OCI-LY1 (cell line): ENCODE results near the gene PRPF38A.

Source experiments
- EZH2 ChIP-seq: fragments of 200-600 bp; sonication (generic), shearing (Covaris generic); IDR thresholded peaks from 2 replicates; pipeline ENCODE4 v1.8.0; 2017; ENCODE audit warnings: borderline replicate concordance, mixed run types, mild to moderate bottlenecking, antibody characterized with exemption, low read length, moderate library complexity, mixed read lengths
- TF ChIP-seq, protein P1 (sequence below): fragments of 200-600 bp; sonication (generic), shearing (Covaris generic); IDR thresholded peaks from 2 replicates; pipeline ENCODE4 v1.5.1; 2017; ENCODE audit warnings: mild to moderate bottlenecking, antibody characterized with exemption, low read length, moderate library complexity, mixed read lengths

DNA sequence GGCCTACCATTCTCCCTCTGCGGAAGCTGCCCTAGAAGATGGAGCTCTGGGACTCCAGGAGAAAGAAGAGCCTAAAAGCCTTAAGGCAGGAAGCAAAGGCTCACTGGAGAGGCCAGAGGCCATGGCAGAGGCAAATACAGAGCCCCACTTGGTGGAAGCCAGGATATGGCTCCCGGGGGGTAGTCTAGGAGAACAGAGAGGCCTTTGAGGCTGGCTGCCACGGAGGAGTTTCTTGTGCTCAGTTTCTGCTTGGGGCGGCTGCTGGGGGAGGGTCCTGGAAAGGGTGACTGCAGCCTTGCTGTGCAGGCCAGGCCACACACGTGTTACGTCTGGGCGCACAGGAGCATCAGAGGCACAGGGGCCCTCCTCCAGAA lies 43.8 kb upstream of the PRPF38A start:
- TF ChIP-seq, protein P1, sequence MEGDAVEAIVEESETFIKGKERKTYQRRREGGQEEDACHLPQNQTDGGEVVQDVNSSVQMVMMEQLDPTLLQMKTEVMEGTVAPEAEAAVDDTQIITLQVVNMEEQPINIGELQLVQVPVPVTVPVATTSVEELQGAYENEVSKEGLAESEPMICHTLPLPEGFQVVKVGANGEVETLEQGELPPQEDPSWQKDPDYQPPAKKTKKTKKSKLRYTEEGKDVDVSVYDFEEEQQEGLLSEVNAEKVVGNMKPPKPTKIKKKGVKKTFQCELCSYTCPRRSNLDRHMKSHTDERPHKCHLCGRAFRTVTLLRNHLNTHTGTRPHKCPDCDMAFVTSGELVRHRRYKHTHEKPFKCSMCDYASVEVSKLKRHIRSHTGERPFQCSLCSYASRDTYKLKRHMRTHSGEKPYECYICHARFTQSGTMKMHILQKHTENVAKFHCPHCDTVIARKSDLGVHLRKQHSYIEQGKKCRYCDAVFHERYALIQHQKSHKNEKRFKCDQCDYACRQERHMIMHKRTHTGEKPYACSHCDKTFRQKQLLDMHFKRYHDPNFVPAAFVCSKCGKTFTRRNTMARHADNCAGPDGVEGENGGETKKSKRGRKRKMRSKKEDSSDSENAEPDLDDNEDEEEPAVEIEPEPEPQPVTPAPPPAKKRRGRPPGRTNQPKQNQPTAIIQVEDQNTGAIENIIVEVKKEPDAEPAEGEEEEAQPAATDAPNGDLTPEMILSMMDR, result no peak
- no peak for TF ChIP-seq EZH2
